Karpas-422 (cell line): Measurements from ENCODE around the gene LTBR. TPM values are rescaled to one million over a fixed set of nuclear protein-coding genes. Genes with fewer than 3 reads are reported as not detected.
A peak's percentile ranks its signal among the peaks of the same experiment; 100 is the strongest.
"Not testable (repeated sequence)": the region's sequence is repeated elsewhere in the genome, so short reads cannot be mapped to it uniquely, and the experiment has no call there.

Source experiments
- DNase-seq: peaks from one replicate; pipeline ENCODE4 v3.0.0-alpha.2; 2015
- H2AFZ ChIP-seq: fragments of 200-600 bp; sonication (generic); 2 replicates; pipeline ENCODE4 v1.6.1; 2014; ENCODE audit warnings: antibody characterized with exemption, low read length, mixed read lengths
- H3K27ac ChIP-seq: fragments of 200-600 bp; sonication (generic); 2 replicates; pipeline ENCODE4 v1.5.1; 2014; ENCODE audit warnings: mild to moderate bottlenecking, low read length, moderate library complexity
- H3K27me3 ChIP-seq: fragments of 200-600 bp; sonication (generic); 2 replicates; pipeline ENCODE4 v1.6.1; 2014; ENCODE audit warnings: low read length, mixed read lengths
- H3K36me3 ChIP-seq: fragments of 200-600 bp; sonication (generic); 2 replicates; pipeline ENCODE4 v1.6.1; 2014; ENCODE audit warnings: low read length, mixed read lengths; ENCODE audit not compliant: insufficient read depth
- H3K4me1 ChIP-seq: fragments of 200-600 bp; sonication (generic); 2 replicates; pipeline ENCODE4 v1.6.1; 2014; ENCODE audit warnings: mild to moderate bottlenecking, low read length, mixed read lengths
- H3K4me2 ChIP-seq: fragments of 200-600 bp; sonication (generic); 2 replicates; pipeline ENCODE4 v1.6.1; 2014; ENCODE audit warnings: low read length, low read depth, mild to moderate bottlenecking; ENCODE audit not compliant: poor library complexity, severe bottlenecking
- H3K4me3 ChIP-seq: fragments of 200-600 bp; sonication (generic); 2 replicates; pipeline ENCODE4 v1.5.1; 2014; ENCODE audit warnings: mild to moderate bottlenecking, antibody characterized with exemption, low read length, mixed read lengths
- H3K79me2 ChIP-seq: fragments of 200-600 bp; sonication (generic); 2 replicates; pipeline ENCODE4 v1.6.1; 2014; ENCODE audit warnings: mild to moderate bottlenecking, low read length, mixed read lengths
- H3K9ac ChIP-seq: fragments of 200-600 bp; sonication (generic); 2 replicates; pipeline ENCODE4 v1.6.0; 2014; ENCODE audit warnings: low read length
- H3K9me2 ChIP-seq: fragments of 200-600 bp; sonication (generic), shearing (Covaris generic); replicated peaks from 2 replicates; pipeline ENCODE4 v1.6.0; 2014; ENCODE audit warnings: mild to moderate bottlenecking, low read length, moderate library complexity; ENCODE audit not compliant: insufficient read depth
- H3K9me3 ChIP-seq: fragments of 300-700, 200-600 bp; sonication (generic); 2 replicates; pipeline ENCODE4 v1.6.1; 2014; ENCODE audit warnings: low read length, mixed read lengths
- H4K20me1 ChIP-seq: fragments of 200-600 bp; sonication (generic); 2 replicates; pipeline ENCODE4 v1.6.1; 2014; ENCODE audit warnings: mild to moderate bottlenecking, antibody characterized with exemption, low read length, low read depth; ENCODE audit not compliant: insufficient read depth
- total RNA-seq: library from RNA; depleted of rRNA; stranded (reverse); fragments of >200 nt; shearing (Covaris generic); gene quantifications from 2 replicates; pipeline ENCODE4 v1.2.3, GENCODE V29; 2014; ENCODE audit warnings: low replicate concordance

The LTBR gene
- total RNA-seq, 1 experiment from 2014 or later: not detected

DNA sequence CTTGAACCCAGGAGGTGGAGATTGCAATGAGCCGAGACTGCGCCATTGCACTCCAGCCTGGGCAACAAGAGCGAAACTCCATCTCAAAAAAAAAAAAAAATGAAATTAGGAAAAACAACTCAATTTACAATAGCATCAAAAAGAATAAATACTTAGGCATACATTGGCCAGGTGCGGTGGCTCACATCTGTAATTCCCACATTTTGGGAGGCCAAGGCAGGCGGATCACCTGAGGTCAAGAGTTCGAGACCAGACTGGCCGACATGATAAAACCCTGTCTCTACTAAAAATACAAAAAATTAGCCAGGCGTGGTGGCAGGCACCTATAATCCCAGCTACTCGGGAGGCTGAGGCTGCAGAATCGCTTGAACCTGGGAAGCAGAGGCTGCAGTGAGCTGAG, 43.8 kb downstream of the LTBR start:
- Histone ChIP-seq H3K4me2 (peak overlapping the region; percentile 78), H3K4me1 (peaks cover 91% of the 10 kb centered on the region), H3K27ac (peak overlapping the region; percentile 100), H3K9ac (peak overlapping the region; percentile 69), H3K4me3 (peak overlapping the region; percentile 57)
- H4K20me1 ChIP-seq, H3K79me2 ChIP-seq, H3K27me3 ChIP-seq, H3K36me3 ChIP-seq, H3K9me3 ChIP-seq, H2AFZ ChIP-seq, H3K9me2 ChIP-seq: not testable (repeated sequence)
- DNase-seq: peak; percentile 56

DNA sequence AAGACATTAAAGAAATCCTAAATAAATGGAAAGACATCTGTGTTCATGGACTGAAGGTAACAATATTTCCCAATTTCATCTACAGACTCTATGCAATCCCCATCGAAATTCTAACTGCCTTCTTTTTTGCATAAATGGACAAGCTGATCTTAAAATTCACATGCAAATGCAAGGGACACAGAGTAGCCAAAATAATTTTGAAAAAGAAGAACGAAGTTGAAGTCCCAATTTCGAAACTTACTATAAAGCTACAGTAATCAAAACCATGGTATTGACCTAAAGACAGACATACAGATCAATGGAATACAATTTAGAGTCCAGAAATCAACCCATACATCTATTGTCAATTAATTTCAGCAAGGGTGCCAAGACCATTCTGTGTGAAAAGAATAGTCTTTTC, 44.4 kb downstream of the LTBR start:
- H3K9ac ChIP-seq: peak overlapping the region; percentile 69
- no peaks in the 10 kb centered on the region for H3K9me3 ChIP-seq
- H3K27me3 ChIP-seq: no peaks in the 10 kb centered on the region
- H3K27ac ChIP-seq: peak overlapping the region; percentile 100
- H3K4me1 ChIP-seq: peaks cover 95% of the 10 kb centered on the region
- peak; percentile 92 for DNase-seq
- H3K4me2 ChIP-seq: peak overlapping the region; percentile 78
- peak overlapping the region; percentile 57 for H3K4me3 ChIP-seq
- no peaks in the 10 kb centered on the region for H4K20me1 ChIP-seq
- H2AFZ ChIP-seq: no peak overlapping the region
- H3K79me2 ChIP-seq: no peaks in the 10 kb centered on the region
- H3K9me2 ChIP-seq: no peaks in the 10 kb centered on the region
- no peaks in the 10 kb centered on the region for H3K36me3 ChIP-seq

DNA sequence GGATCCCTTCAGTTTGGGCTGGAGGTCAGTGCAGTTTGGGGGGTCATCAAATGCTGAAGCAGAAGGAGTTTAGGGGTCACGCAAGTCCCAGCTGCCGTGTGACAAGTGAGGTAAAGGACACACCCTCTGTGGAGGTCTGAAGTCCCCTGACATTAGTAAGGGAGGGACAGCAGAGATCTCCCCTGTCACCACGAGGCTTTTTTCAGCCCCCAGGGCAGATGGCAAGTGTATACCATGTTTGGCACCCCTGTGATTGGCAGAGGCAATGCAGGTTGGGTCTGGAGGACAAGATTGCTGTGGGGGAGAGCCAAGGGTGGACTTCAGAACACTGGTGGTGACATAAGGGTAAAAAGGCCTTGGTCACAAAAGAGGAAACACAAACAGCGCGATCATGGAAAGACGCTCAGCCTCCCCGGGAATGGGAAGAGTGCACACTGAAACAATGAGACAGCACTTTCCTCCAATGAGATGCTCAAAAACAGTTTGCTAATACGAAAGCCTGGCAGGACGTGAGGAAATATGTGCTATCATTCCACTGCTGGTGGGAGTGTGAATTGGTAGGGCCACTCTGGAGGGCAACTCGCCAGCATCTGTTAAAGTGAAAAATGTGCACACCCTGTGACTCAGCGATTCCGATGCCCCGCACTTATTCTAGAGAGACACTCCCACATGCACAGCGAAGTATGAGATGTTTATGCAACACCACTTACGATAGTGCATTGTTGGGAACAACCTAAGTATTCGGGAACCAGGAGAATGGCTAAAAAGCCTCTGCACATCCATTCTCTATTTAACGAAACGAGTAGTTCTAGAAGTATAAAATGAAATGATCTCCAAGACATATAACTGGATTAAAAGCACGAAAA, 46.4 kb downstream of the LTBR start:
- Histone ChIP-seq H4K20me1 (no peaks in the 10 kb centered on the region), H3K9me2 (no peaks in the 10 kb centered on the region), H3K36me3 (no peaks in the 10 kb centered on the region), H3K4me3 (peak overlapping the region; percentile 37; the same call in 1 of the 2 replicates), H3K79me2 (no peaks in the 10 kb centered on the region), H3K27ac (peak overlapping the region; percentile 100), H3K27me3 (no peaks in the 10 kb centered on the region), H2AFZ (no peak overlapping the region), H3K4me2 (peak overlapping the region; percentile 61), H3K9me3 (no peaks in the 10 kb centered on the region), H3K9ac (peak overlapping the region; percentile 75), H3K4me1 (peaks cover 95% of the 10 kb centered on the region)
- DNase-seq: peak; percentile 94

DNA sequence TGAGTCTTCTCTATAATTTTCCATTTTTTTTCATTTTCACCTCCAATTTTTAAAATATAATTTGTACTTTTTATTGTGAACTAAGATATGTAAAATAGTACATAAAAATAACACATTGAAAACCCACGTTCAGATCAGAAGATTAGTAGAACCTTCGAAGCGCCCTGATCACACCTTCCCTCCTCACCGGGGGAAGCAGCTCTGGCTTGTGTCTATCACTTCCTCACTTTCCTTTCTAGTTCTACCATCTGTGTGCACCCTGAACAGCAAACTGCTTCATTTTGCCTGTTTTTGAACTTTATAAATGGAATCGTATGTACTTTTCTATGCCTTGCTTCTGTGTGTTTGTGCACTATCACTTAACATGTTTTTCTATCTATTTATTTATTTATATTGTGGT, 49.0 kb downstream of the LTBR start:
- Histone ChIP-seq H3K79me2 (no peaks in the 10 kb centered on the region), H3K9ac (peak overlapping the region; percentile 74), H3K4me3 (no peak overlapping the region), H3K36me3 (no peaks in the 10 kb centered on the region), H3K27ac (peak overlapping the region; percentile 100), H3K9me2 (no peaks in the 10 kb centered on the region), H4K20me1 (no peaks in the 10 kb centered on the region), H3K4me1 (peaks cover 90% of the 10 kb centered on the region), H3K4me2 (peak overlapping the region; percentile 69), H2AFZ (no peak overlapping the region), H3K9me3 (no peaks in the 10 kb centered on the region), H3K27me3 (no peaks in the 10 kb centered on the region)
- DNase-seq: peak; percentile 87

DNA sequence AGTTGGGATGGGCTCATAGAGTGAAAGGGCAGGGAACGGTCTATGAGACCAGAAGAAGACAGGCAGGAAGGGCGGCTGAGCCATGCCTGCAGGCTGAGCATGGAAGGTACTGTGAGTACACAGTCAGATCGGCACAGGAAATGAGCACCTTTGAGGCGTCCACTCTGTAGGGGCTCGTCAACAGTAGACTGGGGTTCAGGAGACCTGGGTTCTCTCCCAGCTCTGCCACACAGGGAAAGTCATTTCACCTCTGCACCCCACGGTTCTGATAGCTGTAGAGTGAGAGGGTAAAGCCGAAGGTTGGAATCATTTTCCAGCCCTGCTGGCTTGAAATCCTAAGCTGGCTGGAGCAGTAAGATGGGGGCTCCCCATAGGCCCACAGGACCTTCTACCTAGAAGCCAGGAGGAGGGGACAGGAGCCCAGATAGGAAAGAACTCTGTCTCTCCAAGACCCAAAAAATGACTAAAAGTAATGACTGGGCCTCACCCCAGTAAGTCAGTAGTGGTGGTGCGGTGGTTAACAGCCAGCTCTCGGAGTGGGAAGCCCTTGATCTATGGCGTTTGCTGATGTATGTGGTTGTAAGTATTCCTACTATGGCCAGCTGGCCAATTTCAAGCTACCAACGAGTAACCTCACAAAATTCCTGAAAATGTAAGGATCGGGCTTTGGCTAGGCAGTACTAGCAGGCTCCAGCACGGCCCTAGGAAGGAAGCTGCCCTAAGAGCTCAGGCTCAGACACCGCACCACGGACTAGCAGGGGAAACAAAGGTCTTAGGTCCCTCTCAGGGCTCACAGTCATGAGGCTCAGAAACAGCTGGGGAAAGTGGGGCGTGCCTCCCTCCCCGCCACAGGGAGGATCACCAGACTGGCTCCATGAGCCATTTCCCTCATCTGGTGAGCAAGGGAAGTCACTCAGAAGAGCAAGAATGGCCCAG, 50.5 kb downstream of the LTBR start:
- H4K20me1 ChIP-seq: no peaks in the 10 kb centered on the region
- no peaks in the 10 kb centered on the region for H3K79me2 ChIP-seq
- H3K27me3 ChIP-seq: no peaks in the 10 kb centered on the region
- H3K4me2 ChIP-seq: peak overlapping the region; percentile 69
- H3K9ac ChIP-seq: peak overlapping the region; percentile 74
- H3K36me3 ChIP-seq: no peaks in the 10 kb centered on the region
- H3K9me2 ChIP-seq: no peaks in the 10 kb centered on the region
- DNase-seq: peak; percentile 82
- H2AFZ ChIP-seq: no peak overlapping the region
- peak overlapping the region; percentile 33 for H3K4me3 ChIP-seq
- H3K27ac ChIP-seq: peak overlapping the region; percentile 100
- H3K4me1 ChIP-seq: peaks cover 94% of the 10 kb centered on the region
- H3K9me3 ChIP-seq: no peaks in the 10 kb centered on the region

DNA sequence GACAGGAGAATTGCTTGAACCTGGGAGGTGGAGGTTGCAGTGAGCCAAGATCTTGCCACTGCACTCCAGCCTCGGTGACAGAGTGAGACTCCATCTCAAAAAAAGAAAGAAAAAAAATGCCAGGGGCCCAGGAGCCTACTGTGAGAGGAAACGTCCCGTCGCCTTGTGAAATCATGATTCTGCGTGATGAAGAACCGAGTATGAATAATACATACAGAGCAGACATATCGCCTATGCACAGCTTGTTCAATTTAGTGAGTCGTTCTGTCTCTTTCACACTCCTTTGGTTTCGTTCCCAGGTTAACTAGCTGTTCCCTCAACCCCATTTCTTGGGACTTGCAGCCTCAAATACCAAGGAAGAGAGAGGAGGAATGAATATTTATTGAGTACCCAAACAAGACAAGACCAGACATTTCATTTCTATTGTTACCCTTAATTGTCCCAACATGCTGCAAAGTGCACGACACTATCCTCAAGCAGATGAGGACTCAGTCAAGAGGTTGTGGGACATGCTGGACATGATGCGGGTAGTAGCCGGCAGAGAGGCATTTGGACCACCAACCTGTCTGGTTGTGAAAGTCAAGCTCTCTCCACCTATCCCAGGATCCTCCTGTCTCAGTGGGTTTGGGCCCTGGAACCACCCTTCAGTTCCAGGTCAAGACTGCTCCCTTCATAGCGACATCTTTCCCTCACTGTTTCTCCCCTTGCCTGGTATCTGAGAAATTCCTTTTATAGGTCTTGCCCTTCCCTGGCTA, 52.2 kb downstream of the LTBR start:
- H3K9me2 ChIP-seq: no peaks in the 10 kb centered on the region
- H3K4me2 ChIP-seq: peak overlapping the region; percentile 4
- H3K79me2 ChIP-seq: no peaks in the 10 kb centered on the region
- peaks cover 79% of the 10 kb centered on the region for H3K4me1 ChIP-seq
- no peak for DNase-seq
- H3K27ac ChIP-seq: peak overlapping the region; percentile 100
- no peaks in the 10 kb centered on the region for H3K36me3 ChIP-seq
- no peaks in the 10 kb centered on the region for H3K27me3 ChIP-seq
- no peak overlapping the region for H3K4me3 ChIP-seq
- peak overlapping the region; percentile 28 for H3K9ac ChIP-seq
- no peaks in the 10 kb centered on the region for H3K9me3 ChIP-seq
- no peaks in the 10 kb centered on the region for H4K20me1 ChIP-seq
- H2AFZ ChIP-seq: no peak overlapping the region

DNA sequence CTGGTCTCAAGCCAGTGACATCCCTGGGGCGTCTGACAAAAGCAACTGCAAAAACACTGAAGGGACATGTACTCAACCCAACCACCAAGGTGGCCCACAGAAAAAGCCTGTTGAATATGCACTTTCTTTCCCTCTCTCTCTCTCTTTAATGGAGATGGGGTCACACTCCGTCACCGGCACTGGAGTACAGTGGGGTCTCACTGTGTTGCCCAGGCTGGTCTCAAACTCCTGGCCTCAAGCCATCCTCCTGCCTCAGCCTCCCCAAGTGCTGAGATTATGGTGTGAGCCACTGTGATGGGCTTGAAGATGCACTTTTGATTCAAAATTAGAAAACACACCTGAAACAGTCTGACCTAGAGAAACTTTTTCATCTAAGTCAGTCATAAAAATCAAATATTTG, 53.6 kb downstream of the LTBR start:
- no peaks in the 10 kb centered on the region for H3K27me3 ChIP-seq
- H3K27ac ChIP-seq: peak overlapping the region; percentile 100
- no peaks in the 10 kb centered on the region for H3K9me2 ChIP-seq
- H3K4me1 ChIP-seq: peaks cover 77% of the 10 kb centered on the region
- DNase-seq: no peak
- H3K36me3 ChIP-seq: no peaks in the 10 kb centered on the region
- no peak overlapping the region for H3K4me3 ChIP-seq
- no peak overlapping the region for H3K9ac ChIP-seq
- no peak overlapping the region for H3K4me2 ChIP-seq
- no peaks in the 10 kb centered on the region for H4K20me1 ChIP-seq
- no peak overlapping the region for H2AFZ ChIP-seq
- no peaks in the 10 kb centered on the region for H3K9me3 ChIP-seq
- H3K79me2 ChIP-seq: no peaks in the 10 kb centered on the region
